K562 (cell line): ENCODE results near the gene C17orf113. TPM values are rescaled to one million over a fixed set of nuclear protein-coding genes. Genes with fewer than 3 reads are reported as not detected.

Experiments
- ATAC-seq: fragments of 200-7000 bp; cut with Tn5 transposase; 3 replicates; pipeline ENCODE4 v1.9.1; 2020; ENCODE audit warnings: moderate library complexity
- Bru-seq: library from RNA; stranded (reverse); fragments of 400-500 nt; gene quantifications from one replicate; lab custom pipeline; 2021; lab: Mats Ljungman, UMichigan
- BruChase-seq, 2 experiments: library from RNA; stranded (reverse); fragments of 400-500 nt; gene quantifications; one replicate each; lab custom pipeline; 2021; lab: Mats Ljungman, UMichigan
- BruUV-seq: library from RNA; stranded (reverse); fragments of 400-500 nt; replicated peaks from 2 replicates; lab custom pipeline; 2021; lab: Mats Ljungman, UMichigan
- CTCF ChIA-PET: fragments of 300-600 bp; formaldehyde crosslinking; extraction: SDS; loops from one replicate; lab custom pipeline; 2021; ENCODE audit warnings: low intra/inter-chr PET ratio; lab: Yijun Ruan, JAX
- POLR2A ChIA-PET: fragments of 300-600, 350-650 bp; sonication (Branson Sonifier 250); formaldehyde crosslinking; extraction: SDS; loops from one replicate; lab custom pipeline; 2021; ENCODE audit warnings: antibody characterized with exemption, inconsistent platforms; lab: Yijun Ruan, JAX
- DNase-seq, 4 experiments: peaks; one replicate each; pipeline versions ENCODE4 v3.0.0 to v3.0.0-alpha.2; 2011 to 2018; ENCODE audit warnings: low spot score in 3 of 4, mixed read lengths in 3 of 4; ENCODE audit errors: extremely low read depth in 1 of 4
- FAIRE-seq: peaks from 2 replicates; lab custom pipeline; 2011; peaks lifted over from hg19 to GRCh38; lab: Jason Lieb, UNC
- H2AFZ ChIP-seq: 2 replicates; pipeline ENCODE4 v1.6.0; 2011; ENCODE audit warnings: low read depth, low read length, control low read depth, inconsistent platforms
- H3K27ac ChIP-seq: fragments of 200-600 bp; 3 replicates; pipeline ENCODE4 v1.8.0; 2011; ENCODE audit warnings: low read depth, mild to moderate bottlenecking, control low read depth, inconsistent platforms, low read length, moderate library complexity, mixed read lengths; ENCODE audit errors: extremely low read depth
- H3K27me3 ChIP-seq, 2 experiments: fragments of 300-600 bp in 1 of 2; 2 replicates in 1 of 2; 3 replicates in 1 of 2; pipeline versions ENCODE4 v1.6.0 to v1.8.0; 2011; ENCODE audit warnings: inconsistent platforms in 2 of 2, low read length in 2 of 2, mild to moderate bottlenecking in 1 of 2, mixed read lengths in 1 of 2, moderate library complexity in 1 of 2; ENCODE audit not compliant: control insufficient read depth in 2 of 2, insufficient read depth in 2 of 2
- H3K36me3 ChIP-seq: fragments of 300-600 bp; 3 replicates; pipeline ENCODE4 v1.8.0; 2011; ENCODE audit warnings: mild to moderate bottlenecking, low read length, inconsistent platforms; ENCODE audit not compliant: control insufficient read depth, insufficient read depth
- H3K4me1 ChIP-seq, 2 experiments: fragments of 200-600 bp in 1 of 2; replicated peaks in 1 of 2; 2 replicates in 1 of 2; 3 replicates in 1 of 2; pipeline versions ENCODE4 v1.5.1 to v1.8.0; 2011; ENCODE audit warnings: inconsistent platforms in 2 of 2, low read length in 2 of 2, mild to moderate bottlenecking in 1 of 2, mixed read lengths in 1 of 2, moderate library complexity in 1 of 2; ENCODE audit not compliant: control insufficient read depth in 2 of 2, insufficient read depth in 2 of 2
- H3K4me2 ChIP-seq: 2 replicates; pipeline ENCODE4 v1.6.1; 2011; ENCODE audit warnings: low read length, control low read depth, inconsistent platforms, mixed read lengths; ENCODE audit not compliant: insufficient read depth
- H3K4me3 ChIP-seq: fragments of 200-600 bp; sonication (generic), shearing (Covaris generic); 2 replicates; pipeline ENCODE4 v1.5.1; 2016; ENCODE audit warnings: control low read depth, inconsistent platforms
- H3K79me2 ChIP-seq: fragments of 200-600 bp; 3 replicates; pipeline ENCODE4 v1.8.0; 2011; ENCODE audit warnings: low read length, inconsistent platforms; ENCODE audit not compliant: control insufficient read depth, insufficient read depth
- H3K9ac ChIP-seq, 2 experiments: 2 replicates each; pipeline versions ENCODE4 v1.6.0 to v1.6.1; 2011; ENCODE audit warnings: low read depth in 2 of 2, low read length in 2 of 2, control low read depth in 1 of 2, inconsistent platforms in 1 of 2, mild to moderate bottlenecking in 1 of 2, mixed read lengths in 1 of 2; ENCODE audit not compliant: insufficient read depth in 1 of 2
- H3K9me1 ChIP-seq: one replicate; pipeline ENCODE4 v1.6.0; 2011; ENCODE audit warnings: inconsistent platforms, mild to moderate bottlenecking, low read length, moderate library complexity; ENCODE audit not compliant: control insufficient read depth, insufficient read depth
- H3K9me3 ChIP-seq: replicated peaks from 2 replicates; pipeline ENCODE4 v1.5.1; 2011; ENCODE audit warnings: low read depth, low read length, inconsistent platforms; ENCODE audit not compliant: control insufficient read depth, insufficient read depth
- H4K20me1 ChIP-seq: replicated peaks from 2 replicates; pipeline ENCODE4 v1.6.1; 2011; ENCODE audit warnings: low read length, inconsistent platforms, mixed read lengths; ENCODE audit not compliant: control insufficient read depth, insufficient read depth
- GABPA ChIP-seq: fragments of 200-800 bp; sonication (Bioruptor generic); conservative IDR thresholded peaks from 2 replicates; pipeline ENCODE4 v1.6.1; 2016; ENCODE audit warnings: low read depth, missing genetic modification characterization, missing compliant biosample characterization
- NR2C2 ChIP-seq, 2 experiments: fragments of 200-800 bp in 1 of 2; sonication (Bioruptor generic) in 1 of 2; sonication (generic) in 1 of 2; formaldehyde crosslinking in 1 of 2; IDR thresholded peaks; 2 replicates each; pipeline versions ENCODE4 v1.6.1 to v1.8.0; 2016 to 2022; ENCODE audit warnings: mild to moderate bottlenecking in 1 of 2, missing compliant biosample characterization in 1 of 2, missing genetic modification characterization in 1 of 2, missing genetic modification reagents in 1 of 2
- PTRF ChIP-seq: fragments of 450-650 bp; IDR thresholded peaks from 2 replicates; pipeline ENCODE4 v1.6.1; 2016; ENCODE audit warnings: mild to moderate bottlenecking, missing genetic modification characterization, missing compliant biosample characterization
- SMAD2 ChIP-seq: fragments of 150-350 bp; IDR thresholded peaks from 2 replicates; pipeline ENCODE4 v1.6.1; 2014; ENCODE audit warnings: low read depth, mild to moderate bottlenecking, low read length
- TBP ChIP-seq: optimal IDR thresholded peaks from 2 replicates; pipeline ENCODE3; 2011; ENCODE audit warnings: low read depth, low read length, improper control_type of control experiment
- VEZF1 ChIP-seq: fragments of 200-800 bp; sonication (Bioruptor generic); IDR thresholded peaks from 2 replicates; pipeline ENCODE4 v1.6.1; 2017; ENCODE audit warnings: missing genetic modification characterization, missing compliant biosample characterization
- ZFPM2 ChIP-seq: fragments of 250-450 bp; sonication (Bioruptor Pico); IDR thresholded peaks from 2 replicates; pipeline ENCODE4 v1.5.1; 2022; ENCODE audit warnings: mild to moderate bottlenecking
- WGBS: fragments of 100-300 bp; shearing (Covaris generic); methylation state at CpG from one replicate; pipeline ENCODE4 v1.1.6; 2016; ENCODE audit warnings: low coverage, mixed read lengths; ENCODE audit not compliant: insufficient coverage; ENCODE audit errors: missing lambda C conversion rate; 5-methylcytosine and 5-hydroxymethylcytosine counted together
- in situ Hi-C: fragments of 300-500 bp; cut with MboI; formaldehyde crosslinking; loops from 4 replicates; pipeline ENCODE4 v1.15.0; 2018; ENCODE audit warnings: inconsistent platforms, mixed read lengths
- intact Hi-C: fragments of 100-400 bp; cut with micrococcal nuclease; formaldehyde crosslinking; loops from 2 replicates; pipeline ENCODE4 v1.14.2; 2022
- long read RNA-seq, 3 experiments: library from polyadenylated mRNA in 2 of 3; library from RNA in 1 of 3; unstranded in 2 of 3; stranded (forward) in 1 of 3; transcript quantifications; one replicate each; pipeline ENCODE4 v2.0.0, GENCODE V29; 2019 to 2022
- polyA minus RNA-seq, 3 experiments: library from RNA; depleted of rRNA, polyadenylated mRNA; stranded (reverse); fragments of >200 nt; gene quantifications; 2 replicates each; pipeline ENCODE4 v1.2.3, GENCODE V29; 2011
- polyA plus RNA-seq, 8 experiments: library from polyadenylated mRNA; depleted of rRNA in 4 of 8; stranded (reverse) in 5 of 8; unstranded in 3 of 8; fragments of >200 nt; fragmentation: Nextera tagmentation in 2 of 8; fragmentation: Illumina TruSeq in 1 of 8; extraction: Ambion mirVana in 2 of 8; extraction: Trizol in 1 of 8; gene quantifications; 2 replicates each; pipeline versions ENCODE4 v1.2.1 to v1.2.3, GENCODE V29; 2011 to 2014; ENCODE audit warnings: inconsistent platforms in 1 of 8, missing spikeins in 1 of 8
- total RNA-seq, 7 experiments: library from RNA; depleted of rRNA in 6 of 7; stranded (reverse); fragments of >200 nt in 6 of 7; fragmentation: Illumina TruSeq in 2 of 7; extraction: Trizol in 2 of 7; gene quantifications; 2 replicates each; pipeline versions ENCODE4 v1.2.1 to v1.2.3, GENCODE V29; 2011 to 2021; ENCODE audit warnings: low replicate concordance in 1 of 7
- TF ChIP-seq, protein P1 (sequence below), 2 experiments: IDR thresholded peaks; 2 replicates each; pipeline ENCODE4 v1.6.1; 2012; ENCODE audit warnings: improper control_type of control experiment in 2 of 2, low read depth in 2 of 2, low read length in 2 of 2, borderline replicate concordance in 1 of 2
- TF ChIP-seq, protein P2 (sequence below), 3 experiments: IDR thresholded peaks in 2 of 3; conservative IDR thresholded peaks in 1 of 3; 2 replicates each; pipeline ENCODE4 v1.5.1; 2011 to 2012; ENCODE audit warnings: low read length in 3 of 3, mild to moderate bottlenecking in 3 of 3, control low read depth in 2 of 3, improper control_type of control experiment in 1 of 3, inconsistent platforms in 1 of 3, low read depth in 1 of 3, mixed read lengths in 1 of 3, moderate library complexity in 1 of 3; ENCODE audit not compliant: insufficient read depth in 2 of 3

Gene C17orf113
- 0.88 and 2.5 TPM in 2 replicates for total RNA-seq (2011; cell fraction: chromatin; rRNA removed; ENCODE audit: low replicate concordance)
- total RNA-seq (2011; cell fraction: nucleolus; rRNA removed): 1.8 and 2.0 TPM in 2 replicates
- 0.95 and 1.2 TPM in 2 replicates for total RNA-seq (2011; cell fraction: nucleoplasm; rRNA removed)
- 0.78 and 0.86 TPM in 2 replicates for total RNA-seq (2014; rRNA removed)
- total RNA-seq (2014; rRNA removed; fragmentation: Illumina TruSeq; extraction: Trizol): 0.22 and 0.29 TPM in 2 replicates
- total RNA-seq (2015; rRNA removed; fragmentation: Illumina TruSeq; extraction: Trizol): 0.29 and 0.34 TPM in 2 replicates
- total RNA-seq (2021): 1.1 and 1.2 TPM in 2 replicates
- polyA plus RNA-seq (2011; rRNA removed): 0.49 and 0.55 TPM in 2 replicates
- polyA plus RNA-seq (2011; cell fraction: cytosol; rRNA removed): 0.56 and 0.91 TPM in 2 replicates
- polyA plus RNA-seq (2011; cell fraction: nucleus; rRNA removed): 0.65 and 1.1 TPM in 2 replicates
- polyA plus RNA-seq (2012): 0.86 and 1.8 TPM in 2 replicates
- polyA plus RNA-seq (2014; fragmentation: Illumina TruSeq; extraction: Trizol): 0.31 and 0.61 TPM in 2 replicates
- under 1 TPM; 0.10 to 0.17 TPM for polyA plus RNA-seq (2014; fragmentation: Nextera tagmentation; extraction: Ambion mirVana)
- polyA plus RNA-seq (2014; rRNA removed): 0.38 and 0.71 TPM in 2 replicates
- polyA minus RNA-seq (2011; rRNA and poly(A)+ RNA removed): 0.09 and 0.35 TPM in 2 replicates
- 0.64 and 0.67 TPM in 2 replicates for polyA minus RNA-seq (2011; cell fraction: cytosol; rRNA and poly(A)+ RNA removed)
- 0.22 and 0.27 TPM in 2 replicates for polyA minus RNA-seq (2011; cell fraction: nucleus; rRNA and poly(A)+ RNA removed)
- percentile 37 among the genes with signal in this experiment for Bru-seq, nascent RNA
- percentile 41 among the genes with signal in this experiment for BruChase-seq, experiment 1, labeled RNA remaining after a 2-hour chase
- BruChase-seq, experiment 2, labeled RNA remaining after a 6-hour chase: percentile 46 among the genes with signal in this experiment
- long read RNA-seq, experiment 1, partial matches to known transcripts: 2 of 4 reads
- long read RNA-seq, experiment 1, other reads (novel, unspliced or antisense): 2 of 4 reads
- long read RNA-seq, experiment 2, partial matches to known transcripts: 0 of 1 reads
- long read RNA-seq, experiment 2, other reads (novel, unspliced or antisense): 1 of 1 reads
- long read RNA-seq, experiment 3: 0 reads

GRCh38 chr17:42050393-42051012, at the start of gene C17orf113:
TSS of gene C17orf113 (minus strand) at chr17:42050601. CDS start at chr17:42043376, 7,225 bp downstream.
- CTCF ChIA-PET: interaction anchor here (0.7 kb wide), 1 partner anchor 20 kb away, joined by 3 read pairs; no protein-coding TSS in a partner anchor
- Histone ChIP-seq H3K4me2 (peak within 1 kb of the TSS; percentile 77), H3K9me1 (no peaks in the 10 kb centered on the region), H3K27me3 (peaks cover 10 to 46% of the 10 kb centered on the region in 2 experiments; a peak in 4 of 5 replicates), H3K79me2 (no peaks in the 10 kb centered on the region), H2AFZ (peak within 1 kb of the TSS; percentile 97), H3K9me3 (no peaks in the 10 kb centered on the region), H4K20me1 (no peaks in the 10 kb centered on the region), H3K27ac (no peak within 1 kb of the TSS; the same call in 2 of the 3 replicates), H3K4me1 (peaks cover 3 to 14% of the 10 kb centered on the region in 2 experiments; a peak in 3 of 5 replicates), H3K36me3 (no peaks in the 10 kb centered on the region), H3K9ac (peak within 1 kb of the TSS; percentile 56 to 91; a peak in 3 of 4 replicates), H3K4me3 (peak within 1 kb of the TSS; percentile 52)
- intact Hi-C loops: no loop called here
- ATAC-seq (peak; percentile 93), DNase-seq (peak; percentile 75 to 93 (median 84)), FAIRE-seq (no peak)
- POLR2A ChIA-PET: interaction anchor here (0.7 to 1.4 kb wide), 5 partner anchors 10 to 253 kb away, joined by 3 to 6 read pairs (median 4); partner anchors contain the start of gene DNAJC7
- no TSS peak for BruUV-seq
- 4% methylated on average over 39 of the region's 65 CpGs for WGBS
- in situ Hi-C loops: no loop called here
- no peak for TF ChIP-seq ZFPM2
- TF ChIP-seq, protein P1, sequence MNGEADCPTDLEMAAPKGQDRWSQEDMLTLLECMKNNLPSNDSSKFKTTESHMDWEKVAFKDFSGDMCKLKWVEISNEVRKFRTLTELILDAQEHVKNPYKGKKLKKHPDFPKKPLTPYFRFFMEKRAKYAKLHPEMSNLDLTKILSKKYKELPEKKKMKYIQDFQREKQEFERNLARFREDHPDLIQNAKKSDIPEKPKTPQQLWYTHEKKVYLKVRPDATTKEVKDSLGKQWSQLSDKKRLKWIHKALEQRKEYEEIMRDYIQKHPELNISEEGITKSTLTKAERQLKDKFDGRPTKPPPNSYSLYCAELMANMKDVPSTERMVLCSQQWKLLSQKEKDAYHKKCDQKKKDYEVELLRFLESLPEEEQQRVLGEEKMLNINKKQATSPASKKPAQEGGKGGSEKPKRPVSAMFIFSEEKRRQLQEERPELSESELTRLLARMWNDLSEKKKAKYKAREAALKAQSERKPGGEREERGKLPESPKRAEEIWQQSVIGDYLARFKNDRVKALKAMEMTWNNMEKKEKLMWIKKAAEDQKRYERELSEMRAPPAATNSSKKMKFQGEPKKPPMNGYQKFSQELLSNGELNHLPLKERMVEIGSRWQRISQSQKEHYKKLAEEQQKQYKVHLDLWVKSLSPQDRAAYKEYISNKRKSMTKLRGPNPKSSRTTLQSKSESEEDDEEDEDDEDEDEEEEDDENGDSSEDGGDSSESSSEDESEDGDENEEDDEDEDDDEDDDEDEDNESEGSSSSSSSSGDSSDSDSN (IDR thresholded peaks at IDR 0.05; ENCODE audit: borderline replicate concordance in 1 of 2, low read depth in 2 of 2, low read length in 2 of 2): peak in 1 of 2 experiments; percentile 33; a peak in 1 of 4 replicates
- TF ChIP-seq GABPA (tag): 0 out of 2 replicates have a peak, but pooled peaks have one; percentile 23
- no peak for TF ChIP-seq NR2C2 (CRISPR knock-in tag; IDR thresholded peaks at IDR 0.05)
- TF ChIP-seq NR2C2 (tag; IDR thresholded peaks at IDR 0.05): peak; percentile 48; the same call in 1 of the 2 replicates
- TF ChIP-seq, protein P2, sequence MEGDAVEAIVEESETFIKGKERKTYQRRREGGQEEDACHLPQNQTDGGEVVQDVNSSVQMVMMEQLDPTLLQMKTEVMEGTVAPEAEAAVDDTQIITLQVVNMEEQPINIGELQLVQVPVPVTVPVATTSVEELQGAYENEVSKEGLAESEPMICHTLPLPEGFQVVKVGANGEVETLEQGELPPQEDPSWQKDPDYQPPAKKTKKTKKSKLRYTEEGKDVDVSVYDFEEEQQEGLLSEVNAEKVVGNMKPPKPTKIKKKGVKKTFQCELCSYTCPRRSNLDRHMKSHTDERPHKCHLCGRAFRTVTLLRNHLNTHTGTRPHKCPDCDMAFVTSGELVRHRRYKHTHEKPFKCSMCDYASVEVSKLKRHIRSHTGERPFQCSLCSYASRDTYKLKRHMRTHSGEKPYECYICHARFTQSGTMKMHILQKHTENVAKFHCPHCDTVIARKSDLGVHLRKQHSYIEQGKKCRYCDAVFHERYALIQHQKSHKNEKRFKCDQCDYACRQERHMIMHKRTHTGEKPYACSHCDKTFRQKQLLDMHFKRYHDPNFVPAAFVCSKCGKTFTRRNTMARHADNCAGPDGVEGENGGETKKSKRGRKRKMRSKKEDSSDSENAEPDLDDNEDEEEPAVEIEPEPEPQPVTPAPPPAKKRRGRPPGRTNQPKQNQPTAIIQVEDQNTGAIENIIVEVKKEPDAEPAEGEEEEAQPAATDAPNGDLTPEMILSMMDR (IDR thresholded peaks at IDR 0.05 in 2 of 3, conservative IDR thresholded peaks at IDR 0.05 in 1 of 3; ENCODE audit: insufficient read depth in 2 of 3, low read depth in 1 of 3, low read length in 3 of 3): peak; percentile 36 to 76 (median 51); a peak in 5 of 6 replicates
- no peak for TF ChIP-seq SMAD2
- TF ChIP-seq TBP: peak; percentile 36
- TF ChIP-seq VEZF1: peak; percentile 79
- TF ChIP-seq PTRF (tag): no peak
